ENCODE results near the gene SLC2A10.

SLC2A10 gene

GRCh38 chr20:46740214-46740609 is 30.8 kb downstream of the SLC2A10 start:
- Histone ChIP-seq H3K27ac (ENCODE audit: extremely low read depth, low read depth, low read length) (no peak overlapping the region), H3K36me3 (ENCODE audit: control insufficient read depth in 2 of 2, insufficient read depth in 1 of 2, low read length in 2 of 2) (no peaks in the 10 kb centered on the region), H3K9me3 (ENCODE audit: control insufficient read depth, insufficient read depth, low read depth, low read length) (no peaks in the 10 kb centered on the region), H3K4me3 (ENCODE audit: low read depth, low read length) (no peak overlapping the region), H3K4me1 (ENCODE audit: control insufficient read depth, insufficient read depth, low read length) (0 out of 2 replicates have a peak, but pooled peaks cover 2% of the 10 kb centered on the region)
- ChIA-PET POLR2A (no interaction called here), CTCF (interaction anchor here (0.7 kb wide), 1 partner anchor 21 kb away, joined by 3 read pairs; no protein-coding TSS in a partner anchor)
- TF ChIP-seq ZNF571 (tag by site-specific recombination; IDR thresholded peaks at IDR 0.05) (no peak), ZNF174 (tag by site-specific recombination; IDR thresholded peaks at IDR 0.05) (no peak), ZNF510 (tag by site-specific recombination; IDR thresholded peaks at IDR 0.05; ENCODE audit: insufficient replicate concordance) (peak; percentile 98)

- no peak overlapping the region for H3K27ac ChIP-seq (ENCODE audit: extremely low read depth, low read depth, low read length)
- ChIA-PET POLR2A (no interaction called here), CTCF (no interaction called here)
- no peaks in the 10 kb centered on the region for H3K4me1 ChIP-seq (ENCODE audit: control insufficient read depth, insufficient read depth, low read length)
- H3K4me3 ChIP-seq (ENCODE audit: low read depth, low read length) = no peak overlapping the region
- no peaks in the 10 kb centered on the region for H3K9me3 ChIP-seq (ENCODE audit: control insufficient read depth, insufficient read depth, low read depth, low read length)
- TF ChIP-seq ZNF513 (tag by site-specific recombination; IDR thresholded peaks at IDR 0.05) (peak; percentile 84), ZNF623 (tag by site-specific recombination; IDR thresholded peaks at IDR 0.05) (no peak)
- no peaks in the 10 kb centered on the region for H3K36me3 ChIP-seq (ENCODE audit: control insufficient read depth in 2 of 2, insufficient read depth in 1 of 2, low read length in 2 of 2)
Observed at GRCh38 chr20:46741924-46742668, 32.6 kb downstream of the SLC2A10 start.

- no peaks in the 10 kb centered on the region for H3K4me1 ChIP-seq (ENCODE audit: control insufficient read depth, insufficient read depth, low read length)
- no peak overlapping the region for H3K27ac ChIP-seq (ENCODE audit: extremely low read depth, low read depth, low read length)
- POLR2A ChIA-PET = no interaction called here
- no peak for TF ChIP-seq ZNF148 (tag by site-specific recombination; IDR thresholded peaks at IDR 0.05; ENCODE audit: borderline replicate concordance)
- no peak for TF ChIP-seq ZNF837 (tag by site-specific recombination; IDR thresholded peaks at IDR 0.05)
- no peak for TF ChIP-seq PRDM4 (tag by site-specific recombination; IDR thresholded peaks at IDR 0.05)
- TF ChIP-seq PRDM10 (tag by site-specific recombination; IDR thresholded peaks at IDR 0.05) = no peak
- TF ChIP-seq ZNF560 (tag by site-specific recombination; IDR thresholded peaks at IDR 0.05; ENCODE audit: borderline replicate concordance) = no peak
- TF ChIP-seq PRDM2 (tag by site-specific recombination; IDR thresholded peaks at IDR 0.05; ENCODE audit: borderline replicate concordance) = no peak
- no peak for TF ChIP-seq ZNF391 (tag by site-specific recombination; IDR thresholded peaks at IDR 0.05; ENCODE audit: borderline replicate concordance, low read depth)
- no peak for TF ChIP-seq MEIS1 (CRISPR knock-in tag; IDR thresholded peaks at IDR 0.05; ENCODE audit: borderline replicate concordance)
Observed at GRCh38 chr20:46742669-46743045, 33.2 kb downstream of the SLC2A10 start.

More at GRCh38 chr20:46742669-46743045, 33.2 kb downstream of the SLC2A10 start:
- Histone ChIP-seq H3K4me3 (ENCODE audit: low read depth, low read length) (no peak overlapping the region), H3K36me3 (ENCODE audit: control insufficient read depth in 2 of 2, insufficient read depth in 1 of 2, low read length in 2 of 2) (no peaks in the 10 kb centered on the region), H3K9me3 (ENCODE audit: control insufficient read depth, insufficient read depth, low read depth, low read length) (no peaks in the 10 kb centered on the region)
- CTCF ChIA-PET = no interaction called here
